ENCODE measurements around the gene RANBP9.

- TF ChIP-seq POLR2AphosphoS5 (IDR thresholded peaks at IDR 0.05; ENCODE audit: insufficient read depth, low read depth, low read length) (no peak), POLR2A (IDR thresholded peaks at IDR 0.05; ENCODE audit: low read depth, low read length) (no peak)
Observed at GRCh38 chr6:13729891-13730290, 18.3 kb upstream of the RANBP9 start.

All from endothelial cell of umbilical vein (primary cell).